PFSK-1 (cell line): ENCODE data around the gene WDR36.

Experiments
- FOXP2 ChIP-seq: optimal IDR thresholded peaks from 2 replicates; pipeline ENCODE3; 2011; ENCODE audit warnings: borderline replicate concordance, control low read depth, inconsistent platforms; ENCODE audit not compliant: insufficient read depth; ENCODE audit errors: extremely low read length, extremely low read depth
- POLR2AphosphoS5 ChIP-seq: IDR thresholded peaks from 2 replicates; pipeline ENCODE4 v1.6.1; 2012; ENCODE audit warnings: low read depth, mild to moderate bottlenecking, control low read depth, low read length, moderate library complexity
- SIN3A ChIP-seq: IDR thresholded peaks from 2 replicates; pipeline ENCODE4 v1.6.1; 2012; ENCODE audit warnings: mild to moderate bottlenecking, low read length, moderate library complexity, borderline replicate concordance; ENCODE audit not compliant: insufficient read depth
- TAF1 ChIP-seq: IDR thresholded peaks from 2 replicates; pipeline ENCODE4 v1.6.1; 2012; ENCODE audit warnings: low read length, control low read depth, borderline replicate concordance; ENCODE audit not compliant: insufficient read depth
- TF ChIP-seq, protein P1 (sequence below), 2 experiments: IDR thresholded peaks; 2 replicates each; pipeline versions ENCODE4 v1.6.1 to v1.8.0; 2011 to 2012; ENCODE audit warnings: low read depth in 2 of 2, low read length in 2 of 2, control low read depth in 1 of 2, inconsistent platforms in 1 of 2, mild to moderate bottlenecking in 1 of 2, moderate library complexity in 1 of 2; ENCODE audit not compliant: insufficient read depth in 1 of 2

WDR36 gene

GRCh38 chr5:111153945-111154344 lies 61.8 kb downstream of the WDR36 start:
- TF ChIP-seq FOXP2 (no peak), TAF1 (no peak), POLR2AphosphoS5 (no peak), SIN3A (no peak)
- TF ChIP-seq, protein P1, sequence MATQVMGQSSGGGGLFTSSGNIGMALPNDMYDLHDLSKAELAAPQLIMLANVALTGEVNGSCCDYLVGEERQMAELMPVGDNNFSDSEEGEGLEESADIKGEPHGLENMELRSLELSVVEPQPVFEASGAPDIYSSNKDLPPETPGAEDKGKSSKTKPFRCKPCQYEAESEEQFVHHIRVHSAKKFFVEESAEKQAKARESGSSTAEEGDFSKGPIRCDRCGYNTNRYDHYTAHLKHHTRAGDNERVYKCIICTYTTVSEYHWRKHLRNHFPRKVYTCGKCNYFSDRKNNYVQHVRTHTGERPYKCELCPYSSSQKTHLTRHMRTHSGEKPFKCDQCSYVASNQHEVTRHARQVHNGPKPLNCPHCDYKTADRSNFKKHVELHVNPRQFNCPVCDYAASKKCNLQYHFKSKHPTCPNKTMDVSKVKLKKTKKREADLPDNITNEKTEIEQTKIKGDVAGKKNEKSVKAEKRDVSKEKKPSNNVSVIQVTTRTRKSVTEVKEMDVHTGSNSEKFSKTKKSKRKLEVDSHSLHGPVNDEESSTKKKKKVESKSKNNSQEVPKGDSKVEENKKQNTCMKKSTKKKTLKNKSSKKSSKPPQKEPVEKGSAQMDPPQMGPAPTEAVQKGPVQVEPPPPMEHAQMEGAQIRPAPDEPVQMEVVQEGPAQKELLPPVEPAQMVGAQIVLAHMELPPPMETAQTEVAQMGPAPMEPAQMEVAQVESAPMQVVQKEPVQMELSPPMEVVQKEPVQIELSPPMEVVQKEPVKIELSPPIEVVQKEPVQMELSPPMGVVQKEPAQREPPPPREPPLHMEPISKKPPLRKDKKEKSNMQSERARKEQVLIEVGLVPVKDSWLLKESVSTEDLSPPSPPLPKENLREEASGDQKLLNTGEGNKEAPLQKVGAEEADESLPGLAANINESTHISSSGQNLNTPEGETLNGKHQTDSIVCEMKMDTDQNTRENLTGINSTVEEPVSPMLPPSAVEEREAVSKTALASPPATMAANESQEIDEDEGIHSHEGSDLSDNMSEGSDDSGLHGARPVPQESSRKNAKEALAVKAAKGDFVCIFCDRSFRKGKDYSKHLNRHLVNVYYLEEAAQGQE (IDR thresholded peaks at IDR 0.05; ENCODE audit: insufficient read depth in 1 of 2, low read depth in 2 of 2, low read length in 2 of 2), result no peak

- TF ChIP-seq POLR2AphosphoS5 (no peak), FOXP2 (no peak), SIN3A (no peak), TAF1 (no peak)
- TF ChIP-seq, protein P1 (IDR thresholded peaks at IDR 0.05; ENCODE audit: insufficient read depth in 1 of 2, low read depth in 2 of 2, low read length in 2 of 2), result no peak
These were observed 66.1 kb downstream of the WDR36 start for GRCh38 chr5:111158105-111158744.

GRCh38 chr5:111159845-111160244 lies 67.7 kb downstream of the WDR36 start:
- TF ChIP-seq TAF1 (no peak), SIN3A (no peak), FOXP2 (no peak), POLR2AphosphoS5 (no peak)
- TF ChIP-seq, protein P1 (IDR thresholded peaks at IDR 0.05; ENCODE audit: insufficient read depth in 1 of 2, low read depth in 2 of 2, low read length in 2 of 2), result no peak

DNA sequence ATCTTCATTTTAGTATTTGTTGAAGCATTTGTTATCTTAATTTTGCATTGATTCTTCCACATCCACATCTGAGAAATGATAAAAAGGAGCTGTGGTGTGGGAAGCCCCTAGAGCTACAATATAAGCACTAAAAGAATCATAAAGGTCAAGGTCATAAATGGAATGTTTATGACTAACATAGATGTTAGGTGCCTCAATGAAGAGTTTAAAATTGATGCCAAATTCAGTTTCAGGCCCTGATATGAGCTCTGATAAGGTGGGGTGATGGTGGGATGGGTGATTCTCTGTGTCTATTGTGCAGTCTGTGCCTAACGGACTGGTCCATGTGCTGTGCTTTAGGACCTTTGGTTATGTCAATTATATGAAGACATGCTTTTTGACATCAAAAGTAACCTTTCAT lies 70.9 kb downstream of the WDR36 start:
- TF ChIP-seq FOXP2 (no peak), TAF1 (no peak), POLR2AphosphoS5 (no peak), SIN3A (no peak)
- TF ChIP-seq, protein P1 (IDR thresholded peaks at IDR 0.05; ENCODE audit: insufficient read depth in 1 of 2, low read depth in 2 of 2, low read length in 2 of 2), result no peak

GRCh38 chr5:111165058-111165457 lies 72.9 kb downstream of the WDR36 start:
- TF ChIP-seq TAF1 (no peak), FOXP2 (no peak), POLR2AphosphoS5 (no peak), SIN3A (no peak)
- TF ChIP-seq, protein P1 (IDR thresholded peaks at IDR 0.05; ENCODE audit: insufficient read depth in 1 of 2, low read depth in 2 of 2, low read length in 2 of 2), result no peak
